ENCODE measurements around the gene DGKK. TPM values are rescaled to one million over a fixed set of nuclear protein-coding genes. Genes with fewer than 3 reads are reported as not detected.

Gene DGKK
- not detected for total RNA-seq

- ATAC-seq = no peak
- TF ChIP-seq POLR2A (IDR thresholded peaks at IDR 0.05) (no peak), CTCF (IDR thresholded peaks at IDR 0.05) (no peak)
- no peak for DNase-seq
Observed at GRCh38 chrX:50470103-50471031, at the start of gene DGKK. Gene DGKK, minus strand, starts transcription at chrX:50470825. Its CDS starts 147 bp downstream, at chrX:50470678.

GRCh38 chrX:50514811-50515210 lies 44.2 kb upstream of the DGKK start:
- ATAC-seq = no peak
- H3K36me3 ChIP-seq (replicated peaks in 1 of 2; ENCODE audit: insufficient read depth in 1 of 2, low read depth in 2 of 2) = no peaks in the 10 kb centered on the region
- TF ChIP-seq CTCF (IDR thresholded peaks at IDR 0.05) = no peak
- TF ChIP-seq POLR2A (IDR thresholded peaks at IDR 0.05) = no peak
- no peaks in the 10 kb centered on the region for H3K9me3 ChIP-seq
- no peak overlapping the region for H3K27ac ChIP-seq
- no peaks in the 10 kb centered on the region for H3K4me1 ChIP-seq
- DNase-seq = no peak
- H3K4me3 ChIP-seq = no peak overlapping the region
- WGBS, 2 donors = no CpG with 5 or more reads among the region's 7 CpGs
- H3K27me3 ChIP-seq = no peaks in the 10 kb centered on the region
- intact Hi-C loops (cut with DNase I) = no loop called here

More at GRCh38 chrX:50470103-50471031, at the start of gene DGKK:
- Histone ChIP-seq H3K4me3 (no peak within 1 kb of the TSS), H3K27me3 (no peaks in the 10 kb centered on the region), H3K4me1 (peaks cover 5% of the 10 kb centered on the region), H3K36me3 (replicated peaks in 1 of 2; ENCODE audit: insufficient read depth in 1 of 2, low read depth in 2 of 2) (no peaks in the 10 kb centered on the region), H3K27ac (no peak within 1 kb of the TSS), H3K9me3 (no peaks in the 10 kb centered on the region)
- intact Hi-C loops (cut with DNase I) = no loop called here
- WGBS, 2 donors = 1 to 3% methylated on average over 15 to 22 of the region's 59 CpGs

- H3K27me3 ChIP-seq = no peaks in the 10 kb centered on the region
Observed at GRCh38 chrX:50497114-50497513, 26.5 kb upstream of the DGKK start.

GRCh38 chrX:50495616-50496015 lies 25.0 kb upstream of the DGKK start:
- TF ChIP-seq CTCF (IDR thresholded peaks at IDR 0.05) = no peak
- no peak for TF ChIP-seq POLR2A (IDR thresholded peaks at IDR 0.05)
- H3K27me3 ChIP-seq = no peaks in the 10 kb centered on the region
- H3K9me3 ChIP-seq = no peaks in the 10 kb centered on the region
- H3K4me1 ChIP-seq = no peaks in the 10 kb centered on the region
- intact Hi-C loops (cut with DNase I) = no loop called here
- DNase-seq (peak in 1 of 4 donors; percentile 19), ATAC-seq (no peak)
- no peak overlapping the region for H3K27ac ChIP-seq
- no peaks in the 10 kb centered on the region for H3K36me3 ChIP-seq (replicated peaks in 1 of 2; ENCODE audit: insufficient read depth in 1 of 2, low read depth in 2 of 2)
- 73 to 80% methylated on average over 1 of the region's 1 CpG for WGBS, 2 donors
- H3K4me3 ChIP-seq = no peak overlapping the region

More at GRCh38 chrX:50497114-50497513, 26.5 kb upstream of the DGKK start:
- intact Hi-C loops (cut with DNase I) = no loop called here
- H3K9me3 ChIP-seq = no peaks in the 10 kb centered on the region
- H3K36me3 ChIP-seq (replicated peaks in 1 of 2; ENCODE audit: insufficient read depth in 1 of 2, low read depth in 2 of 2) = no peaks in the 10 kb centered on the region
- no peak overlapping the region for H3K27ac ChIP-seq
- H3K4me1 ChIP-seq = no peaks in the 10 kb centered on the region
- DNase-seq (no peak), ATAC-seq (no peak)
- H3K4me3 ChIP-seq = no peak overlapping the region
- TF ChIP-seq POLR2A (IDR thresholded peaks at IDR 0.05) (no peak), CTCF (IDR thresholded peaks at IDR 0.05) (no peak)
- WGBS, 2 donors = 76% methylated on average over 3 of the region's 3 CpGs; no CpG with 5 or more reads in 1 of the 2 donors
